ENCODE measurements around the gene ANKH. TPM values are rescaled to one million over a fixed set of nuclear protein-coding genes. Genes with fewer than 3 reads are reported as not detected.

ANKH gene
- total and polyA plus RNA-seq, 5 donors from 2014 or later = 56.6 to 177 (median 63.2) TPM

GRCh38 chr5:14873790-14874189, 2.2 kb upstream of the ANKH start:
- H3K4me3 ChIP-seq (ENCODE audit: low read depth, low read length) = no peak overlapping the region
- Mint-ChIP-seq H3K36me3 (no peaks in the 10 kb centered on the region), H3K9me3 (no peaks in the 10 kb centered on the region), H3K4me3 (peak overlapping the region in 2 of 4 donors; percentile 16 to 50), H3K4me1 (peaks cover 15 to 37% (median 22%) of the 10 kb centered on the region in 4 donors), H3K27me3 (peaks cover 14% of the 10 kb centered on the region), H3K27ac (peak overlapping the region in 1 of 3 donors; percentile 81)
- peaks cover 30% of the 10 kb centered on the region for H3K4me1 ChIP-seq (ENCODE audit: control insufficient read depth, insufficient read depth, low read length, poor library complexity, severe bottlenecking)
- H3K27ac ChIP-seq (ENCODE audit: insufficient read depth, low read length, poor library complexity, severe bottlenecking) = peak overlapping the region; percentile 76
- no peaks in the 10 kb centered on the region for H3K9me3 ChIP-seq (ENCODE audit: control insufficient read depth in 2 of 2, low read length in 2 of 2)
- DNase-seq (no peak), ATAC-seq (ENCODE audit: low read depth in 2 of 2) (no peak)
- no peaks in the 10 kb centered on the region for H3K36me3 ChIP-seq (ENCODE audit: control insufficient read depth, insufficient read depth, low read length)
- H3K27me3 ChIP-seq (ENCODE audit: control insufficient read depth, insufficient read depth, low read length) = peaks cover 2% of the 10 kb centered on the region

- Mint-ChIP-seq H3K9me3 (no peaks in the 10 kb centered on the region), H3K36me3 (no peaks in the 10 kb centered on the region), H3K27me3 (peaks cover 13% of the 10 kb centered on the region), H3K4me1 (peaks cover 17 to 41% (median 26%) of the 10 kb centered on the region in 4 donors), H3K4me3 (peak overlapping the region; percentile 43 to 93 (median 90)), H3K27ac (peak overlapping the region in 2 of 3 donors; percentile 67 to 94)
- H3K36me3 ChIP-seq (ENCODE audit: control insufficient read depth, insufficient read depth, low read length) = no peaks in the 10 kb centered on the region
- DNase-seq (peak in 1 of 3 donors; percentile 23), ATAC-seq (ENCODE audit: low read depth in 2 of 2) (no peak)
- no peaks in the 10 kb centered on the region for H3K9me3 ChIP-seq (ENCODE audit: control insufficient read depth in 2 of 2, low read length in 2 of 2)
- H3K27me3 ChIP-seq (ENCODE audit: control insufficient read depth, insufficient read depth, low read length) = peaks cover 2% of the 10 kb centered on the region
- H3K4me3 ChIP-seq (ENCODE audit: low read depth, low read length) = peak overlapping the region; percentile 81
- H3K4me1 ChIP-seq (ENCODE audit: control insufficient read depth, insufficient read depth, low read length, poor library complexity, severe bottlenecking) = peaks cover 32% of the 10 kb centered on the region
- peak overlapping the region; percentile 76 for H3K27ac ChIP-seq (ENCODE audit: insufficient read depth, low read length, poor library complexity, severe bottlenecking)
Measured at GRCh38 chr5:14873093-14873492, 1.5 kb upstream of the ANKH start.

- peaks cover 36% of the 10 kb centered on the region for H3K4me1 ChIP-seq (ENCODE audit: control insufficient read depth, insufficient read depth, low read length, poor library complexity, severe bottlenecking)
- no peaks in the 10 kb centered on the region for H3K9me3 Mint-ChIP-seq
- H3K4me1 Mint-ChIP-seq = peaks cover 22 to 43% (median 30%) of the 10 kb centered on the region in 4 donors
- no peaks in the 10 kb centered on the region for H3K27me3 ChIP-seq (ENCODE audit: control insufficient read depth, insufficient read depth, low read length)
- DNase-seq = peak; percentile 59 to 74 (median 59)
- H3K9me3 ChIP-seq (ENCODE audit: control insufficient read depth in 2 of 2, low read length in 2 of 2) = no peaks in the 10 kb centered on the region
- peaks cover 10% of the 10 kb centered on the region for H3K27me3 Mint-ChIP-seq
- peak overlapping the region; percentile 93 to 96 (median 94) for H3K27ac Mint-ChIP-seq
- H3K36me3 Mint-ChIP-seq = no peaks in the 10 kb centered on the region
- ATAC-seq (ENCODE audit: low read depth in 2 of 2) = peak; percentile 9 to 16
- no peaks in the 10 kb centered on the region for H3K36me3 ChIP-seq (ENCODE audit: control insufficient read depth, insufficient read depth, low read length)
- H3K4me3 Mint-ChIP-seq = peak overlapping the region; percentile 88 to 96 (median 93)
- H3K4me3 ChIP-seq (ENCODE audit: low read depth, low read length) = peak overlapping the region; percentile 81
- H3K27ac ChIP-seq (ENCODE audit: insufficient read depth, low read length, poor library complexity, severe bottlenecking) = peak overlapping the region; percentile 76
Measured at GRCh38 chr5:14872070-14872989, 752 bp upstream of the ANKH start.

- Mint-ChIP-seq H3K4me3 (peak overlapping the region; percentile 94 to 100 (median 98)), H3K27me3 (peaks cover 6% of the 10 kb centered on the region), H3K4me1 (peaks cover 22 to 56% (median 37%) of the 10 kb centered on the region in 4 donors), H3K27ac (peak overlapping the region; percentile 91 to 98 (median 98)), H3K9me3 (no peaks in the 10 kb centered on the region), H3K36me3 (no peaks in the 10 kb centered on the region)
- peak overlapping the region; percentile 72 for H3K27ac ChIP-seq (ENCODE audit: insufficient read depth, low read length, poor library complexity, severe bottlenecking)
- peak; percentile 58 to 84 (median 83) for DNase-seq
- peak; percentile 57 to 60 for ATAC-seq (ENCODE audit: low read depth in 2 of 2)
- peak overlapping the region; percentile 100 for H3K4me3 ChIP-seq (ENCODE audit: low read depth, low read length)
- no peaks in the 10 kb centered on the region for H3K9me3 ChIP-seq (ENCODE audit: control insufficient read depth in 2 of 2, low read length in 2 of 2)
- H3K36me3 ChIP-seq (ENCODE audit: control insufficient read depth, insufficient read depth, low read length) = no peaks in the 10 kb centered on the region
- H3K4me1 ChIP-seq (ENCODE audit: control insufficient read depth, insufficient read depth, low read length, poor library complexity, severe bottlenecking) = peaks cover 36% of the 10 kb centered on the region
- H3K27me3 ChIP-seq (ENCODE audit: control insufficient read depth, insufficient read depth, low read length) = no peaks in the 10 kb centered on the region
Measured at GRCh38 chr5:14870337-14871213, 1.0 kb downstream of the ANKH start.

GRCh38 chr5:14869668-14870164, 1.9 kb downstream of the ANKH start:
- Mint-ChIP-seq H3K27me3 (peaks cover 6% of the 10 kb centered on the region), H3K4me3 (peak overlapping the region; percentile 94 to 100 (median 98)), H3K36me3 (no peaks in the 10 kb centered on the region), H3K4me1 (peaks cover 22 to 60% (median 39%) of the 10 kb centered on the region in 4 donors), H3K9me3 (no peaks in the 10 kb centered on the region), H3K27ac (peak overlapping the region; percentile 91 to 98 (median 98))
- H3K4me1 ChIP-seq (ENCODE audit: control insufficient read depth, insufficient read depth, low read length, poor library complexity, severe bottlenecking) = peaks cover 38% of the 10 kb centered on the region
- no peaks in the 10 kb centered on the region for H3K9me3 ChIP-seq (ENCODE audit: control insufficient read depth in 2 of 2, low read length in 2 of 2)
- DNase-seq (peak in 2 of 3 donors; percentile 28 to 53), ATAC-seq (ENCODE audit: low read depth in 2 of 2) (no peak)
- H3K4me3 ChIP-seq (ENCODE audit: low read depth, low read length) = peak overlapping the region; percentile 100
- peak overlapping the region; percentile 72 for H3K27ac ChIP-seq (ENCODE audit: insufficient read depth, low read length, poor library complexity, severe bottlenecking)
- no peaks in the 10 kb centered on the region for H3K36me3 ChIP-seq (ENCODE audit: control insufficient read depth, insufficient read depth, low read length)
- H3K27me3 ChIP-seq (ENCODE audit: control insufficient read depth, insufficient read depth, low read length) = no peaks in the 10 kb centered on the region

GRCh38 chr5:14869233-14869632, 2.3 kb downstream of the ANKH start:
- peaks cover 6% of the 10 kb centered on the region for H3K27me3 Mint-ChIP-seq
- peak overlapping the region; percentile 94 to 100 (median 98) for H3K4me3 Mint-ChIP-seq
- H3K4me1 Mint-ChIP-seq = peaks cover 22 to 61% (median 40%) of the 10 kb centered on the region in 4 donors
- H3K9me3 ChIP-seq (ENCODE audit: control insufficient read depth in 2 of 2, low read length in 2 of 2) = no peaks in the 10 kb centered on the region
- peak overlapping the region; percentile 91 to 98 (median 98) for H3K27ac Mint-ChIP-seq
- no peaks in the 10 kb centered on the region for H3K36me3 ChIP-seq (ENCODE audit: control insufficient read depth, insufficient read depth, low read length)
- DNase-seq = no peak
- no peaks in the 10 kb centered on the region for H3K36me3 Mint-ChIP-seq
- no peaks in the 10 kb centered on the region for H3K9me3 Mint-ChIP-seq
- peaks cover 42% of the 10 kb centered on the region for H3K4me1 ChIP-seq (ENCODE audit: control insufficient read depth, insufficient read depth, low read length, poor library complexity, severe bottlenecking)
- no peak for ATAC-seq (ENCODE audit: low read depth in 2 of 2)
- no peaks in the 10 kb centered on the region for H3K27me3 ChIP-seq (ENCODE audit: control insufficient read depth, insufficient read depth, low read length)
- H3K27ac ChIP-seq (ENCODE audit: insufficient read depth, low read length, poor library complexity, severe bottlenecking) = peak overlapping the region; percentile 72
- H3K4me3 ChIP-seq (ENCODE audit: low read depth, low read length) = peak overlapping the region; percentile 100

GRCh38 chr5:14868771-14869170, 2.8 kb downstream of the ANKH start:
- Mint-ChIP-seq H3K27me3 (peaks cover 6% of the 10 kb centered on the region), H3K36me3 (no peaks in the 10 kb centered on the region), H3K27ac (peak overlapping the region; percentile 91 to 98 (median 98)), H3K4me3 (peak overlapping the region; percentile 94 to 100 (median 98)), H3K9me3 (no peaks in the 10 kb centered on the region), H3K4me1 (peaks cover 22 to 64% (median 43%) of the 10 kb centered on the region in 4 donors)
- Histone ChIP-seq H3K27me3 (ENCODE audit: control insufficient read depth, insufficient read depth, low read length) (no peaks in the 10 kb centered on the region), H3K4me1 (ENCODE audit: control insufficient read depth, insufficient read depth, low read length, poor library complexity, severe bottlenecking) (peaks cover 47% of the 10 kb centered on the region), H3K4me3 (ENCODE audit: low read depth, low read length) (peak overlapping the region; percentile 100), H3K36me3 (ENCODE audit: control insufficient read depth, insufficient read depth, low read length) (no peaks in the 10 kb centered on the region), H3K9me3 (ENCODE audit: control insufficient read depth in 2 of 2, low read length in 2 of 2) (no peaks in the 10 kb centered on the region), H3K27ac (ENCODE audit: insufficient read depth, low read length, poor library complexity, severe bottlenecking) (peak overlapping the region; percentile 72)
- ATAC-seq (ENCODE audit: low read depth in 2 of 2) = no peak
- DNase-seq = no peak

Measured in CD4-positive, CD25-positive, alpha-beta regulatory T cell (primary cell).